Transverse colon (tissue), 4 donors: ENCODE data around the gene KAT8. TPM values are rescaled to one million over a fixed set of nuclear protein-coding genes. Genes with fewer than 3 reads are reported as not detected.

ENCODE experiments used
- DNase-seq: peaks from one replicate; pipeline ENCODE4 v3.0.0-alpha.2; 2019
- H3K27ac ChIP-seq, 4 donors: fragments of 200-600 bp; sonication (generic); 2 replicates each; pipeline ENCODE4 v1.5.1; 2016 to 2018; ENCODE audit warnings: inconsistent platforms in 4 of 4
- H3K27me3 ChIP-seq: fragments of 200-600 bp; sonication (generic); 2 replicates; pipeline ENCODE4 v1.5.1; 2017; ENCODE audit warnings: inconsistent platforms
- H3K36me3 ChIP-seq, 4 donors: fragments of 200-600 bp; sonication (generic); 2 replicates each; pipeline ENCODE4 v1.5.1; 2017 to 2019; ENCODE audit warnings: inconsistent platforms in 4 of 4
- H3K4me1 ChIP-seq, 4 donors: fragments of 200-600 bp; sonication (generic); 2 replicates each; pipeline ENCODE4 v1.5.1; 2017 to 2020; ENCODE audit warnings: inconsistent platforms in 4 of 4
- H3K4me3 ChIP-seq, 4 donors: fragments of 200-600 bp; sonication (generic); 1 replicate in 1 of 4; 2 replicates in 3 of 4; pipeline versions ENCODE4 v1.5.1 to v1.6.1; 2017 to 2019; ENCODE audit warnings: inconsistent platforms in 4 of 4
- H3K9me3 ChIP-seq, 2 donors: fragments of 200-600 bp; sonication (generic); 2 replicates each; pipeline ENCODE4 v1.5.1; 2017 to 2019; ENCODE audit warnings: inconsistent platforms in 2 of 2
- EP300 ChIP-seq: sonication (generic); formaldehyde crosslinking; IDR thresholded peaks from one replicate; pipeline ENCODE4 v1.6.1; 2017; ENCODE audit warnings: antibody characterized with exemption, low read depth
- POLR2A ChIP-seq: fragments of 450-650 bp; IDR thresholded peaks from one replicate; pipeline ENCODE4 v1.6.1; 2016; ENCODE audit warnings: antibody characterized with exemption, mild to moderate bottlenecking, moderate library complexity
- POLR2AphosphoS5 ChIP-seq, 3 donors: sonication (generic); formaldehyde crosslinking; IDR thresholded peaks; one replicate each; pipeline ENCODE4 v1.6.1; 2016; ENCODE audit warnings: antibody characterized with exemption in 3 of 3
- WGBS, 2 donors: methylation state at CpG; one replicate each; pipeline ENCODE4 v1.1.5; 2018; ENCODE audit warnings: low coverage in 1 of 2; 5-methylcytosine and 5-hydroxymethylcytosine counted together
- in situ Hi-C, 4 donors: fragments of 200-750 bp; cut with MboI; loops; one replicate each; pipeline versions ENCODE4 v1.15.0 to v1.15.1; 2017; ENCODE audit warnings: low sequenced_read_pairs in 3 of 4, low pct_ligation_motif_present in 1 of 4, low pct_unique_long_range_greater_than_20kb in 1 of 4
- intact Hi-C: fragments of 100-400 bp; cut with DNase I; formaldehyde crosslinking; loops from one replicate; pipeline ENCODE4 v1.15.1; 2023; ENCODE audit warnings: low total_unique reads
- total RNA-seq, 4 donors: library from RNA; depleted of rRNA; stranded (reverse); fragments of >200 nt; gene quantifications; one replicate each; pipeline ENCODE4 v1.1.0, GENCODE V29; 2016
- TF ChIP-seq, protein P1 (sequence below), 5 experiments: fragments of 200-600 bp in 3 of 5; fragments of 450-650 bp in 2 of 5; sonication (generic) in 3 of 5; IDR thresholded peaks; 1 replicate in 2 of 5; 2 replicates in 3 of 5; pipeline ENCODE4 v1.5.1; 2016 to 2017; ENCODE audit warnings: antibody characterized with exemption in 5 of 5, inconsistent platforms in 3 of 5, mild to moderate bottlenecking in 2 of 5, moderate library complexity in 1 of 5

The KAT8 gene
- total RNA-seq, 4 donors from 2014 or later: 61.0 to 93.5 (median 62.1) TPM

DNA sequence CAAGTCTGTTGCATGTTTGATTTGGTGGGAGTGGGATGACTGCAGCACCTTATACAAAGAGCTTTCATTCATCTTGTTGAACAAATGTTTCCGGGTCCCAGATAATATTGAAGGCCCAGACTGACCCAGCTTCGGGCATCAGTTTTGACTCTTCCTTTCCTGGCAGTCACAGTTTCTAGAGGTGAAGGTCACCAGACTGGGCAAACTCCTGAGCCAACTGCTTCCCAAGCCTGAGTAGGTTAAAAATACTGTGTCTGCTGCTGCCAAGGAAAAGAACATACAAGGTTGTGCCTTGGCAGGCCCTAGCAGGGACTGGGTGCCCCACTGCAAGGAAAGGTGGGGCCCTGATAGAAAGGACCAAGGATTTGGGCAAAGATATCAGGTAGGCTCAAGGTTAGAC is 4.8 kb upstream of the KAT8 start:
- peaks cover 8 to 59% (median 35%) of the 10 kb centered on the region in 4 donors for H3K4me1 ChIP-seq
- no peaks in the 10 kb centered on the region for H3K9me3 ChIP-seq
- H3K27me3 ChIP-seq: no peaks in the 10 kb centered on the region
- peaks cover 0 to 5% (median 3%) of the 10 kb centered on the region in 4 donors for H3K36me3 ChIP-seq
- peak overlapping the region; percentile 92 to 100 (median 96) for H3K27ac ChIP-seq
- intact Hi-C loops: no loop called here
- TF ChIP-seq, protein P1, sequence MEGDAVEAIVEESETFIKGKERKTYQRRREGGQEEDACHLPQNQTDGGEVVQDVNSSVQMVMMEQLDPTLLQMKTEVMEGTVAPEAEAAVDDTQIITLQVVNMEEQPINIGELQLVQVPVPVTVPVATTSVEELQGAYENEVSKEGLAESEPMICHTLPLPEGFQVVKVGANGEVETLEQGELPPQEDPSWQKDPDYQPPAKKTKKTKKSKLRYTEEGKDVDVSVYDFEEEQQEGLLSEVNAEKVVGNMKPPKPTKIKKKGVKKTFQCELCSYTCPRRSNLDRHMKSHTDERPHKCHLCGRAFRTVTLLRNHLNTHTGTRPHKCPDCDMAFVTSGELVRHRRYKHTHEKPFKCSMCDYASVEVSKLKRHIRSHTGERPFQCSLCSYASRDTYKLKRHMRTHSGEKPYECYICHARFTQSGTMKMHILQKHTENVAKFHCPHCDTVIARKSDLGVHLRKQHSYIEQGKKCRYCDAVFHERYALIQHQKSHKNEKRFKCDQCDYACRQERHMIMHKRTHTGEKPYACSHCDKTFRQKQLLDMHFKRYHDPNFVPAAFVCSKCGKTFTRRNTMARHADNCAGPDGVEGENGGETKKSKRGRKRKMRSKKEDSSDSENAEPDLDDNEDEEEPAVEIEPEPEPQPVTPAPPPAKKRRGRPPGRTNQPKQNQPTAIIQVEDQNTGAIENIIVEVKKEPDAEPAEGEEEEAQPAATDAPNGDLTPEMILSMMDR (IDR thresholded peaks at IDR 0.05): no peak
- TF ChIP-seq POLR2AphosphoS5 (IDR thresholded peaks at IDR 0.05): no peak
- TF ChIP-seq EP300: no peak
- no peak for TF ChIP-seq POLR2A
- no peak for DNase-seq
- 82% methylated on average over 2 of the region's 2 CpGs; no CpG with 5 or more reads in 1 of the 2 donors for WGBS, 2 donors
- in situ Hi-C loops: no loop called here
- H3K4me3 ChIP-seq: no peak overlapping the region

DNA sequence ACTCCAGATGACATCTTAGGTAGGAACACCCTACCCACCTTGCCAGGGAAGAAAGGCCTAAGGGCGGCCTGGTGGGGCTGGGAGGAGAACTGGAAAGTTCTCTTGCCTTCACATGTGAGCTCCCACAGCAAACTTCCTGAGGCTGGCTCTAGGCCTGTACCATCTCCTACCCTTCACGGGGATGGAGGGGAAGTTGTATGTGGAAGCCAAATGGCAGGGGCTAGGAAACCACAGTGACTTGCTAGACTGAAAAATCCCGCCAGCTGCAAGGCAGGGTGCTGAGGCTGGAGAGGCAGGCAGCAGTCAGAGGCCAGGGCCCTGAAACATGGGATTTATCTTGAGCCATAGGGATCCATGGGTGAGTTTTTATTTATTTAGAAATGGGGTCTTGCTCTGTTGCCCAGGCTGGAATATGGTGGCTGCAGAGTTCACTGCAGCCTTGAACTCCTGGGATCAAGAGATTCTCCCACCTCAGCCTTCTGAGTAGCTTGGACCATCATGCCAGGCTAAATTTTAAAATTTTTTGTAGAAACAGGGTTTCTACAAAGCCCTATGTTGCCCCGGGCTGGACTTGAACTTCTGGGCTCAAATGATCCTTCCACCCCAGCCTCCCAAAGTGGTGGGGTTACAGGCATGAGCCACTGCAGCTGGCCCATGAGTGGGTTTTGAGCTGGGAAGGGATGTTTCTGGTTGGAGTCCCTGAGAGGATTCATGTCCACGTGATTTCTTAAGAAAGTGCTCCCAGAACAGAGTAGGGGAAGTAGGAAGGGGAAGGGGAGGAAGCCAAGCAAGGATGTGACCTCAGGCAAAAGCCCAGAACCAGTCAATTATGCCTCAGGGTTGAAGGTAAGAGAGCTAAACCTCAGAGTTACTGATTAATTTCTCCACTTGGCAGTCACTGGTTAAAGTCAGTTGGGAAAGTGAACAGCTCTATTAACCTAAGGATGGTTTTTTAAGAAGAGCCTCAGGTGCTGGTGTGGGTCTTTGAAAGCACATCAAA is 4.0 kb upstream of the KAT8 start:
- Histone ChIP-seq H3K4me1 (peaks cover 5 to 60% (median 35%) of the 10 kb centered on the region in 4 donors), H3K4me3 (no peak overlapping the region), H3K27me3 (no peaks in the 10 kb centered on the region), H3K9me3 (no peaks in the 10 kb centered on the region), H3K27ac (peak overlapping the region; percentile 92 to 100 (median 96)), H3K36me3 (peaks cover 0 to 5% (median 3%) of the 10 kb centered on the region in 4 donors)
- no peak for DNase-seq
- 61 to 80% methylated on average over 1 to 5 of the region's 5 CpGs for WGBS, 2 donors
- TF ChIP-seq, protein P1 (IDR thresholded peaks at IDR 0.05): no peak
- TF ChIP-seq POLR2A (no peak), POLR2AphosphoS5 (IDR thresholded peaks at IDR 0.05) (no peak), EP300 (no peak)
- in situ Hi-C loops (no loop called here), intact Hi-C loops (no loop called here)

DNA sequence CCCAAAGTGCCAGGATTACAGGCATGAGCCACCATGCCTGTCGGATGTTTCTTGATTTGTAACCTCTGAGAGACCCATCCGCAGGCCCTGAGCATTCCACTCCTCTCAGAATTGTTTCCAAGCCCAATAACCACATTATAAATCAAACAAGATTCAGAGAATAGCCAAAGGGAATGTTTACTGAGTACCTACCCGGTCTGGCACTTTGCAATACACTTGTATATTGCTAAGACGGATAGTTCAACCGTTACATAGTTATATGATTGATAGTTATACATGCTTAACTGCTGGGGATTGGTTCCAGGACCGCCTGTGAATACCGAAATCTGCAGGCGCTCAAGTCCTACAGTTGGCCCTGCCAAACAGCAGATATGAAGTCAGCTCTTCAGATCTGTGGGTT is 3.0 kb upstream of the KAT8 start:
- 20 to 47% methylated on average over 1 to 8 of the region's 8 CpGs for WGBS, 2 donors
- DNase-seq: no peak
- intact Hi-C loops (no loop called here), in situ Hi-C loops (no loop called here)
- peaks cover 12 to 59% (median 35%) of the 10 kb centered on the region in 4 donors for H3K4me1 ChIP-seq
- H3K27me3 ChIP-seq: no peaks in the 10 kb centered on the region
- TF ChIP-seq, protein P1 (IDR thresholded peaks at IDR 0.05): no peak
- peak in 1 of 3 donors; percentile 39 for TF ChIP-seq POLR2AphosphoS5 (IDR thresholded peaks at IDR 0.05)
- H3K27ac ChIP-seq: peak overlapping the region; percentile 92 to 100 (median 96)
- no peak overlapping the region for H3K4me3 ChIP-seq
- peaks cover 0 to 5% (median 3%) of the 10 kb centered on the region in 4 donors for H3K36me3 ChIP-seq
- no peaks in the 10 kb centered on the region for H3K9me3 ChIP-seq

DNA sequence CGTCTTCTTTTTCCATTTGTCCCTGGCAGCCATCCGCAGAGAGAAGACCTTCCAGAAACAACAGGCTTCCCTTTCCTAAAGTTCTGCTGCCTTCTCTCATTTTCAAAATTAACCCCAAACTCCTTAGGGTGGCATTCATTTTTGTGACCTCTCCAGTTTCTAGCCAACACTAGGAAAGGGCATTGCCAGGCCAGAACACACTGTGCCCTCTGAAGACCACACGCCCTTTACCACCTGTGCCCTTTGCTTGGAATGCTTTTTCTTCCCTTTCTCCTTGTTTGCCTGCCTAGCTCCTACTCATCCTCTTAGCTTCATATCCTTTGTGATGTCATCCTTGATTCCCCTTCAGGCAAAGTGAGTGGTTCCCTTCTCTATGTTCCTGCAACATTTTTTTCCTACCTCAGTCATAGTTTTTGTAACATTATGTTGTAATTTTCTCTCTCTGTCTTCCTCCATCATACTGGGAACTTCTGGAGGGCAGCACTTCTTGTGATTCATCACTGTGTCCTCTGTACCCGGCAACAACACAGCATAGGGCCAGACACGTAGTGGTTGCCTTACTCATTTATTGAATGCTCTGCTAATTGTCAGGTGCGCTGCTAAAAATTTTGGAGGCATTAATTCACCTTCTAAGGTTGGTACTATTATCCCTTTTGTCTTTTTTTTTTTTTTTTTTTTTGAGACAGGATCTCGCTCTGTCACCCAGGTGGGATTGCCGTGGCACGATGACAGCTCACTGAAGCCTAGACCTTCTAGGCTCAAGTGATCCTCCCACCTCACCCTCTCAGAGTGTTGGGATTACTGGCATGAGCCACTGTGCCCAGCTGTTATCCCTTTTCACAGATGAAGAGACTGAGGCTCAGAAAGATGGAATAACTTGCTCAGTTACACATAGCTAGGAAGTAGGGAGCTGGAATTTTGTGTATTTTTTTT is 1.0 kb downstream of the KAT8 start:
- intact Hi-C loops: no loop called here
- Histone ChIP-seq H3K4me3 (peak overlapping the region; percentile 68 to 92 (median 79)), H3K4me1 (peaks cover 12 to 50% (median 32%) of the 10 kb centered on the region in 4 donors), H3K27me3 (no peaks in the 10 kb centered on the region), H3K36me3 (peaks cover 0 to 31% (median 13%) of the 10 kb centered on the region in 4 donors), H3K27ac (peak overlapping the region; percentile 92 to 100 (median 96)), H3K9me3 (no peaks in the 10 kb centered on the region)
- in situ Hi-C loops: no loop called here
- peak in 1 of 3 donors; percentile 36 for TF ChIP-seq POLR2AphosphoS5 (IDR thresholded peaks at IDR 0.05)
- no peak for TF ChIP-seq POLR2A
- TF ChIP-seq, protein P1 (IDR thresholded peaks at IDR 0.05): no peak
- whole genome bisulfite sequencing, 2 donors: 54 to 69% methylated on average over 3 to 9 of the region's 9 CpGs
- DNase-seq: no peak
